Coronary artery (tissue), 2 donors: ENCODE results near the gene LARP4B.

Source experiments
- DNase-seq: peaks from one replicate; pipeline ENCODE4 v3.0.0-alpha.2; 2017; ENCODE audit warnings: low spot score
- H3K27ac ChIP-seq, 2 donors: fragments of 200-600 bp; sonication (generic); one replicate each; pipeline ENCODE4 v1.5.1; 2016 to 2019
- H3K4me3 ChIP-seq: fragments of 200-600 bp; sonication (generic); 2 replicates; pipeline ENCODE4 v1.5.1; 2016; ENCODE audit warnings: mild to moderate bottlenecking, moderate library complexity
- TF ChIP-seq, protein P1 (sequence below): fragments of 200-600 bp; sonication (generic); IDR thresholded peaks from one replicate; pipeline ENCODE4 v1.5.1; 2019; ENCODE audit warnings: antibody characterized with exemption

Gene LARP4B

DNA sequence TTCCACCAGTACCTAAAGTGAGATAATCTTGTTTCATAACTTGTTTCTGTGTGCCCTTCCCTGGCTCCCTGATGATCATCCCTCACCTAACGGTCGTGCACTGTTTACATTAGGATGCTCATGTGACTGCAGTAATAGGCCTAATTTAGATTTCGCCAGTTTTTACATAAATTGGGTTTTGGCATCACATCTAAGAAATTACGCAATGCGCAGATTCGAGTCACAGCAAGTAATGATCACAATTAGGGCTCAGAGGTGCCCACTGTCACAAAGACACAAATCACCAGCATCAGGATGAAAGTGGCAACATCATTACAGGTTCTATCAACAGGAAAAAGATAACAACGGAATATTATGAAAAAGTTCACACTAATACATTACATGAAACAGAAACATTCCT is 94.7 kb downstream of the LARP4B start:
- TF ChIP-seq, protein P1, sequence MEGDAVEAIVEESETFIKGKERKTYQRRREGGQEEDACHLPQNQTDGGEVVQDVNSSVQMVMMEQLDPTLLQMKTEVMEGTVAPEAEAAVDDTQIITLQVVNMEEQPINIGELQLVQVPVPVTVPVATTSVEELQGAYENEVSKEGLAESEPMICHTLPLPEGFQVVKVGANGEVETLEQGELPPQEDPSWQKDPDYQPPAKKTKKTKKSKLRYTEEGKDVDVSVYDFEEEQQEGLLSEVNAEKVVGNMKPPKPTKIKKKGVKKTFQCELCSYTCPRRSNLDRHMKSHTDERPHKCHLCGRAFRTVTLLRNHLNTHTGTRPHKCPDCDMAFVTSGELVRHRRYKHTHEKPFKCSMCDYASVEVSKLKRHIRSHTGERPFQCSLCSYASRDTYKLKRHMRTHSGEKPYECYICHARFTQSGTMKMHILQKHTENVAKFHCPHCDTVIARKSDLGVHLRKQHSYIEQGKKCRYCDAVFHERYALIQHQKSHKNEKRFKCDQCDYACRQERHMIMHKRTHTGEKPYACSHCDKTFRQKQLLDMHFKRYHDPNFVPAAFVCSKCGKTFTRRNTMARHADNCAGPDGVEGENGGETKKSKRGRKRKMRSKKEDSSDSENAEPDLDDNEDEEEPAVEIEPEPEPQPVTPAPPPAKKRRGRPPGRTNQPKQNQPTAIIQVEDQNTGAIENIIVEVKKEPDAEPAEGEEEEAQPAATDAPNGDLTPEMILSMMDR = no peak
- no peak overlapping the region for H3K27ac ChIP-seq
- no peak overlapping the region for H3K4me3 ChIP-seq
- DNase-seq = no peak

DNA sequence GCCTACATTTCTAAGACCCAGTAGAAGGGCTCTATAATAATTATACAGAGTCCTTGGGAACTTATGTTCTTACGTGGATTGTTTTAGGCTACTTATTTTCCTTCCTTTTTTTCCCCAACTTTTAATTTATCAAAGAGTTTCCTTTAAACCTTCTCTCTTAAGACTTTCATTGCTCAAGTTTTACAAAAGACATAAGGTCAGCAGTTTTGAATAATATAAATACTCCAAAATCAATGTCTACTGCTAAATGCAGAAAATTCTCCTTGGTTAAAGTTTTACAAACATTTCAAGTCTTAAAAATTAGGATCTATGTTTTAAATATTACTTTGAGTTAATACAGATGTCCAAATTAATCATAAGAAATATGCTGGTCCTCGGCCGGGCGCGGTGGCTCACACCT is 97.0 kb downstream of the LARP4B start:
- TF ChIP-seq, protein P1 = no peak

DNA sequence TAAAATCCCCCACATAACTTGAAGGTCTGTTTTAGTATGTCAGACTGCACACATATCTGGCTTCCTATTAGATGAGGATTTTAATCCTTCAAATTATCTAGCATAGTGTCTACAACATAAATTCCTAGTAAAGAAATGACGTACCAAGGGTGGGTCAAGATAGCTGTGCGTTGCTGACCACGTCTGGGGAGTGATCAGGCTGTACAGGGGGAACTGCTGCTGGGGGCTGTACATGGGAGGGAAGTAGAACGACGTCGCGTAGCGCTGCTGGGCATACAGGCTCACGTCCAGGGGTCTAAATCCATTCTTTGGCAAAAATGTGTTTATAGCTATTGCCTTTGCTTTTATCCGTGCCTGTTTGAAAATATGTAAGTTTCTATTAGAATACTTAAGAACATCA is 102.3 kb downstream of the LARP4B start:
- TF ChIP-seq, protein P1 = no peak
- Histone ChIP-seq H3K27ac (no peak overlapping the region), H3K4me3 (no peak overlapping the region)
- DNase-seq = no peak

More for the DNA sequence above, 97.0 kb downstream of the LARP4B start:
- H3K4me3 ChIP-seq = no peak overlapping the region
- no peak for DNase-seq
- H3K27ac ChIP-seq = no peak overlapping the region

DNA sequence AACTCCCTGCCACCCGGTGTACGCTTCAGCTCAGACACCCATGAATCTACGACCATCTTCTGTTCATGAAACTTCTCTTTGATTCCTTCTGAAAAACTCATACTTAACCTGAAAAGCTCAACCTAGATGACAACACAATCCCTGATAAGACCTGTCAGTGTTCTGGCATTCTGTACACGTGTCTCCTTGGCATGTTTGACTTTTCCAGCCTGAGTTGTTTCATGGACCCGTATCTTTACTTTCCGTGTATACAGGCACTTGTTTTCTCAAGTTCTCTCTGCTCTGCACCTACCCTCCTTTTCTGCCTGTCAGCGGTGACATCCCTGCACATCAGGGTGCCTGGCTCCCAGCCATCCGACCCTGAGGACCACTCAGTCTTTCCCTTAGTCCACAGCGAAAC is 103.3 kb downstream of the LARP4B start:
- Histone ChIP-seq H3K4me3 (no peak overlapping the region), H3K27ac (no peak overlapping the region)
- TF ChIP-seq, protein P1 = no peak
- no peak for DNase-seq

DNA sequence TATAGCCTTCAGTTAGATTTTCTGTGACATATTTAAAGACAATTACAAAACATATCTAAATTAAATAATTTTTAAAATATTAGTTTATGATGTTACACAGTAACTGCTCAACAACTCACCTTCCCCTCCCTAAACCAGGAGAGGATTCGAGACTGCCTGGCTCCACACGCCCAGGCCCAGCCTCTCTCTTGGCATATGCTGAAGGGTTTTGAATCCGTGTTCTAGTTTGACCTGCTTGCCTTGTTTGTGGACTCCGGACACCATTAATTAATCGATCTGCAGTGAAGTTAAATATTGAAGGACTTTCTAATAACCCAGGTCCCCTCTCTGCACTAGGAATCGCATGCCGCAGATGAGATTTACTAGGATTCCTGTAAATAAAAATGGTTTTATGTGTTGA is 106.6 kb downstream of the LARP4B start:
- Histone ChIP-seq H3K4me3 (no peak overlapping the region), H3K27ac (no peak overlapping the region)
- TF ChIP-seq, protein P1 = no peak
- DNase-seq = no peak

DNA sequence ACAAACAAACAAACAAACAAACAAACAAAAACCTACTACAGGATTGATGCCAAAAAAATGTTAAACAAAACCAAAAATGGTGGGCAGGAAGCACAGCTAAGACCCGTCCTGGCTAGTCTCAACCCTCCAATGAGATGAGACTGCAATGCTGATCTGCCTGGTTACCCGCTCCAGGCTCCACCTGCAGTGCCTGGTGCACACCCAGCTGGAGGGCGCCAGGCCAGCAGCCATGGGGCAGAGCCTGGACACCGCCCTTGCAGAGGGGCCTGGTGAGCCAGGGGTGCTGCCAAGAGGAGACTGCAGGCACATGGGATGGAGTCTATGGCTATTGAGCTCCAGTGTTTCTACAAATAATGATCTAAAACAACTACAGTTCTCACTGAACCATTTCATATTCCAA is 107.0 kb downstream of the LARP4B start:
- TF ChIP-seq, protein P1 = no peak
- Histone ChIP-seq H3K4me3 (no peak overlapping the region), H3K27ac (no peak overlapping the region)
- DNase-seq = no peak

DNA sequence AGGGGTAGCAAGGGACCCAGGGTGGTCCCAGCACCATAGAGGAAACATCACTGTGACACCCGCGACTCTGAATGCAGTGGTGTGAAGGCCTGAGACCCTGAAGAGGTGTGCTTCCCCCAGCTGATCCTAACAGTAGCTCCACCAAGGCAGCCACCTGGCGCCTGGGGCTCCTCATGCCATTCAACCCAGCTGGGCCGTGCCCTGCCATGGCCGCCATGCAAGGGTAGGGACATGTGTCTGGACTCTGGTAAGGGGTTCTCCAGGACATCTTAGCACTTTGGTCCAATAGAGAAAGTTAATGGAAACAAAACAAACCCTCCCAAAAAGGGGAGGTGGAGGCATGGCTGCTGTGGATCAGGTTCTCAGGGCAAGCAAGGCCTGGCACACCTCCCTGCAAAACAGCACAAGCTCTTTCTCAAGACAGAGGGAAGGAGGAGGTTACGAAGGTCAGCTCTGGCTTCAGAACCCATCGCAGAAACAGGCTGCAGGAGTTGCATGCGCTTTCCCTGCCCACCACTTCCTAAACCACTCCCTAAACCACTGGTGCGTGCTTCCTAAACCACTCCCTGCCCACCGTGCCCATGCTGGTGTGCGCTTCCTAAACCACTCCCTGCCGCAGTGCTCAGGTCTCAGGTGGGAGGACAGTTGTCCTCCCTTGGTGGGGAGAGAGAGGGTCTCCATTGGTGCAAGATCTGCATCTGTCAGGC is 108.7 kb downstream of the LARP4B start:
- TF ChIP-seq, protein P1 = no peak
- no peak for DNase-seq
- H3K27ac ChIP-seq = no peak overlapping the region
- H3K4me3 ChIP-seq = no peak overlapping the region
